ENCODE results near the gene PTPRU.

PTPRU gene

GRCh38 chr1:29267321-29268070 is 31.2 kb downstream of the PTPRU start:
- DNase-seq (ENCODE audit: low read depth, low spot score): no peak

- DNase-seq (ENCODE audit: low read depth, low spot score): no peak
These were observed 33.1 kb downstream of the PTPRU start for GRCh38 chr1:29269382-29269781.

GRCh38 chr1:29270929-29271521 is 34.7 kb downstream of the PTPRU start:
- no peak for DNase-seq (ENCODE audit: low read depth, low spot score)

GRCh38 chr1:29271724-29272123 is 35.4 kb downstream of the PTPRU start:
- DNase-seq (ENCODE audit: low read depth, low spot score): no peak

- DNase-seq (ENCODE audit: low read depth, low spot score): no peak
These were observed 36.0 kb downstream of the PTPRU start for GRCh38 chr1:29272147-29272907.

- no peak for DNase-seq (ENCODE audit: low read depth, low spot score)
These were observed 39.1 kb downstream of the PTPRU start for GRCh38 chr1:29275435-29275834.

- no peak for DNase-seq (ENCODE audit: low read depth, low spot score)
These were observed 41.8 kb downstream of the PTPRU start for GRCh38 chr1:29278124-29278523.

GRCh38 chr1:29279406-29279805 is 43.1 kb downstream of the PTPRU start:
- no peak for DNase-seq (ENCODE audit: low read depth, low spot score)

- DNase-seq (ENCODE audit: low read depth, low spot score): no peak
These were observed 43.6 kb downstream of the PTPRU start for GRCh38 chr1:29279951-29280391.

- DNase-seq (ENCODE audit: low read depth, low spot score): no peak
These were observed 44.2 kb downstream of the PTPRU start for GRCh38 chr1:29280409-29281131.

- DNase-seq (ENCODE audit: low read depth, low spot score): no peak
These were observed 45.2 kb downstream of the PTPRU start for GRCh38 chr1:29281571-29281970.

GRCh38 chr1:29282135-29282923 is 46.0 kb downstream of the PTPRU start:
- DNase-seq (ENCODE audit: low read depth, low spot score): no peak

GRCh38 chr1:29282924-29283803 is 46.8 kb downstream of the PTPRU start:
- no peak for DNase-seq (ENCODE audit: low read depth, low spot score)

GRCh38 chr1:29283804-29284195 is 47.5 kb downstream of the PTPRU start:
- no peak for DNase-seq (ENCODE audit: low read depth, low spot score)

GRCh38 chr1:29284286-29284960 is 48.1 kb downstream of the PTPRU start:
- DNase-seq (ENCODE audit: low read depth, low spot score): no peak

GRCh38 chr1:29284961-29285560 is 48.7 kb downstream of the PTPRU start:
- DNase-seq (ENCODE audit: low read depth, low spot score): no peak

- no peak for DNase-seq (ENCODE audit: low read depth, low spot score)
These were observed 49.4 kb downstream of the PTPRU start for GRCh38 chr1:29285771-29286170.

- no peak for DNase-seq (ENCODE audit: low read depth, low spot score)
These were observed 50.0 kb downstream of the PTPRU start for GRCh38 chr1:29286194-29286767.

- no peak for DNase-seq (ENCODE audit: low read depth, low spot score)
These were observed 53.2 kb downstream of the PTPRU start for GRCh38 chr1:29289493-29289892.
